Measurements from ENCODE around the gene PSMD13.
"Not testable (repeated sequence)": the region's sequence is repeated elsewhere in the genome, so short reads cannot be mapped to it uniquely, and the experiment has no call there.

PSMD13 gene

GRCh38 chr11:285894-286220, 49.1 kb downstream of the PSMD13 start:
- no peak for DNase-seq (ENCODE audit: low read depth in 4 of 4, low spot score in 1 of 4)

DNA sequence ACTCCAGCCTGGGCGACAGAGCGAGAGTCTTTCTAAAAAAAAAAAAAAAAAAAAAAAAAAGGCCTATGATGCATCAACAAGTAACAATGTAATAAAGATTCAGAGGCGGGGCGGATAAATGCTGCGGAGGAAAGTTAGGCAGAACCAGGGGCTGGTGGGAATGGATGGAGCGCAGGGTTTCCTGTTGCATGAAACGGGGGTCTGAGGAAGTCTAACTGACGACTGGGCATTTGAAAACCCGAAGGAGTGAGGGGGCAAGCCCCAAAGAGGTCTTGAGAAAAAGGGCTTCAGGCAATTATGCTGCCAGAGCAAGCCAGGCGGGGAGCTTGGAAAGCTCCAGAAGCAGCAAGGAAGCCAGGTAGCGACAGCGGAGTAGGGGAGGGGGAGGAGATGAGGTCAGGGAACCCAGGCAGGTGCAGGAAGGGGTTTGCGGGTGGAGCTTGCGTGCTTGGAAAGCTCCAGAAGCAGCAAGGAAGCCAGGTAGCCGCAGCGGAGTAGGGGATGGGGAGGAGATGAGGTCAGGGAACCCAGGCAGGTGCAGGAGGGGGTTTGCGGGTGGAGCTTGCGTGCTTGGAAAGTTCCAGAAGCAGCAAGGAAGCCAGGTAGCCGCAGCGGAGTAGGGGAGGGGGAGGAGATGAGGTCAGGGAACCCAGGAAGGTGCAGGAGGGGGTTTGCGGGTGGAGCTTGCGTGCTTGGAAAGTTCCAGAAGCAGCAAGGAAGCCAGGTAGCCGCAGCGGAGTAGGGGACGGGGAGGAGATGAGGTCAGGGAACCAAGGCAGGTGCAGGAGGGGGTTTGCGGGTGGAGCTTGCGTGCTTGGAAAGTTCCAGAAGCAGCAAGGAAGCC, 50.4 kb downstream of the PSMD13 start:
- DNase-seq (ENCODE audit: low read depth in 4 of 4, low spot score in 1 of 4): not testable (repeated sequence)

DNA sequence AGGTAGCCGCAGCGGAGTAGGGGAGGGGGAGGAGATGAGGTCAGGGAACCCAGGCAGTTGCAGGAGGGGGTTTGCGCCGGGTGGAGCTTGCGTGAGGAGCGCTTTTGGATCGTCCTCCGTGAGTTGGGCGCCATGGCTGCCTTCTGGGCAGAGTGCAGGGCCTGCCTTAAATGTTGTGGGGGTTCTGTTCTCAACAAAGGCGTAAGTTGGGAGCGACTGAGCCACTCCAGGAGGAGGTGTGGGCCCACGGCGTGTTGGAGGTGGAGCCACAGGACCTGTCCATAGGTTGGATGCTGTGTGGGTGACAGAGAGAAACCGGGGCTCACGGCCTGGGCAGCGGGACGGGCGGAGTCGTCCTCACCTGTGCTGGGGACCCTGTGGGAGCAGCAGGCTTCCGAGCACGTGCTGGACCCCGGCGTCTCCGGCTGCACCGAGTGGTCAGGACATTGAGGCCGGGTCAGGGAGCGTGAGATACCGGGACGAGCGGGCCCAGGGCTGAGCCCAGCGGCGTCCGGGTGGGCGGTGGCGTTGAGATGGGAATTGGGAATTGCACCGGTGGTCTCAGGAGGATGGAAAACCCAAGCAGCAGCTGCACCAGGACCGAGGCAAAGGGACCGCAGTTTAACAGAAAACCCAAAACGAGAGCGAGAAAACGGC, 51.2 kb downstream of the PSMD13 start:
- no peak for DNase-seq (ENCODE audit: low read depth in 4 of 4, low spot score in 1 of 4)

DNA sequence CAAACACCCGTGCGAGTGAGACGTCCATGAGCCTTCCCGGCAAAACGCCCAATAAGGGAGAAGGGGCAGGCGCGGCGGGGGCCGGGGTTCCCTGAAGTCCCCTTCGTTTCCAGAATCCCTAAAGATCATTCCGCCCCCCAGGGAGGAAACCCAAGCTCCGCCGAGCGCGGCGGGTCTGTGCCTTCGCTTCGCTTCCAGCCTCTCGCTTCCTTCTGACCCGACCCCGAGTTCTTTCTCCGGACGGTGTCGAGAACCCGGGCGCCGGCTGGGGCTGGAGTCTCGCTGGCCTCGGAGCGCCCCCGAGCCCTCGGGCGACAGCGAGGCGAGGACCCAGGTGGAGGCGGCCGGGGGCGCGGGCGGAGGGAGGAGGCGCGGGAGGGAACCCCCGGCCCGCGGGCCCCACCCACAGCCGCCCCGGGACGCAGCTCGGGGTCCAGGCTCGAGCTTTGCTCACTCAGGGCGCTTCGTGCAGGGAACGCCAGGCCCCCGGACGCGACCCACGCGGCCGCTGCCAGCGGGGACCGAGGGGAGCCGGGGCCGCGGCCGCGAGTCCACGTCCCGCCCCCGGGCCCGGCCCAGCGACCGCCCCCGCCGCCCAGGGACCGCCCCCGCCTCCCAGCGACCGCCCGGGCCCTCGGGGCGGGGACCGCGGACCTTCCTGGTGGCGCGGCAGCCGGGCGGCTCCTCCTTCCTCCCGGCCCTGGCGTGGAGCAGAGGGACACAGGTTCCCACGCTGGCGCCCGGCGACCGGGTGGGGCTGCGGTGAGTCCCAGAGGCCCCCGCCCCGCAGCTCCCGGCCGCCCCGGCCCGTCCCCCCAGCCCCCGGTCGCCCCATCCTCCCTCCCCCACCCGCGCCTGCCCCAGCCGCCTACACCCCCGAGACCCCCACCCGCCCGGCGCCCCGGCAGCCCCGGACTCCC, 52.0 kb downstream of the PSMD13 start, which contains the start of gene PGGHG:
Gene PGGHG, plus strand, starts transcription at position 649 of the 920 bp plus-strand sequence. CDS start 691 bp downstream, outside the sequence.
- no peak for DNase-seq (ENCODE audit: low read depth in 4 of 4, low spot score in 1 of 4)

DNA sequence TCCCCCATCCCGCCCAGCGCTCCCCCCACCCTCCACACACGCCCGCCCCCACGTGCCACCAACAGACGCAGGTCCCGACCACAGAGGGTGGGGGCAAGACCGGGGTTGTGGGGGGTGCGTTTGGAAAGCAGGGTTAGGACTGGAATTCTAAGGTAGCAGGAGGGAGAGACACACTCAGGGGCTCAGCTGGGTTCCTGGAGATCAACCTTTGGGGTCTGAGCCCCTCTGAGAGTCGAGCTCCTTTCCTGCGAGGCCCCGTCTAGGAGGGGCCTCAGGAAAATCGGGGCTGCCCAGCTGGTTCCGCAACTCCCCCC, 52.6 kb downstream of the PSMD13 start:
- DNase-seq (ENCODE audit: low read depth in 4 of 4, low spot score in 1 of 4): no peak

GRCh38 chr11:289712-290620, 53.2 kb downstream of the PSMD13 start:
- DNase-seq (ENCODE audit: low read depth in 4 of 4, low spot score in 1 of 4): no peak

DNA sequence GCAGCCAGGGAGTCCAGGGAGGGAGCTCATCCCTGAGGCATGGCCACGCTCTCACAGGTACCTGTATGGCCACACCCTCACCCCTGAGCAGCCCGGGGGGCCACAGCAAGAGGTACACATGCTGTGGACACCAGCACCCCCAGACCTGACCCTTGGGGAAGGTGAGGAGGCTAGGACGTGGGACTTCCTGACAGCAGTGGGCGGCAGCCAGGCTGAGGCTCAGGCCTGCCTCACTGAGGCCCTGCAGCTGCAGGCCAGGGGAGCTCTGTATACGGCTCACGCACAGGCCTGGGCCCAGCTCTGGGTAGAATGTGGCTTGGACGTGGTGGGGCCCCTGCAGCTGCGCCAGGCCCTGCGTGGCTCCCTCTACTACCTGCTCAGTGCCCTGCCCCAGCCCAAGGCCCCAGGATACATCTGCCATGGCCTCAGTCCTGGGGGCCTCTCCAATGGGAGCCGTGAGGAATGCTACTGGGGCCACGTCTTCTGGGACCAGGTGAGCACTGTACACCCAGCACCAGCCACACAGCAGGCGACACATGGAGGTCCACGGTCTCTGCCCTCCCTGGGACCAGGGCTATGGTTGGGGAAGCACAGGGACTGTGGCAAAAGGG, 54.0 kb downstream of the PSMD13 start:
- no peak for DNase-seq (ENCODE audit: low read depth in 4 of 4, low spot score in 1 of 4)

- DNase-seq (ENCODE audit: low read depth in 4 of 4, low spot score in 1 of 4): no peak
Observed at GRCh38 chr11:291281-292210, 54.8 kb downstream of the PSMD13 start.

DNA sequence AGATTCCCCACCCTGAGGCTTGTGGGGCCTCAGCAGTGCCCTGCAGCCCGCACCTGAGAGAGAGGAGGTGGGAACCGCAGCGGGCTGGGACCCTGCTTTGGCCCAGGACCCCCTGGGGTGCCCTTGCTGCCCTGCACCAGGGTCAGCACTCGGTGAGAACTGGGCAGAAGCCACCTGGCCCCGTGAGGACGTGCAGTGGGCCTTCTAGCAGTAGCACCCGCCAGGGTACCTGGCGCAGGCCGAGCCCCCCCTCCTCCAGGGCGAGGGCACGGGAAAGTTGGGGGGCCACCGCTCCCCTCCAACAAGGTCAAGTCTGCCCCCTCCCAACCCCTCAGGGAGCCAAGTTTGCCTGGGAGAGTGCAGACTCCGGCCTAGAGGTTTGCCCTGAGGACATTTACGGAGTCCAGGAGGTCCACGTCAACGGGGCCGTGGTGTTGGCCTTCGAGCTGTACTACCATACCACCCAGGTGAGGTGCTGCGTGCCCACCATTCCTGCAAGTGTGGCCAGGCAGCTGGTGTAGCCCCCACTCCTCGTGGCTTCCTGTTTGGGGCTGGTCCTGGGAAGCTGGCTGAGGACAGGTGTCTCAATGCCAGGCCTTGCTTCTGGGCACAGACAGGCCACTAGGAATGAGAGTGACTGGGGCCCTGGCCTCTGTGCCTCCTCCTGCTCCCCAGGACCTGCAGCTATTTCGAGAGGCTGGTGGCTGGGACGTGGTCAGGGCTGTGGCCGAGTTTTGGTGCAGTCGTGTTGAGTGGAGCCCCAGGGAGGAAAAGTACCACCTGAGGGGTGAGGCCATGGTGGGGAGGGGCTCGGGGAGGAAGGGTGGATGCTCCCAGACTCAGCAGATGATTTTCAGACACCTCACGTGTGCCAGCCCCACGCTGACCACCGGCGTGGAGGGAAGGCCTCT, 55.7 kb downstream of the PSMD13 start:
- DNase-seq (ENCODE audit: low read depth in 4 of 4, low spot score in 1 of 4): no peak

- DNase-seq (ENCODE audit: low read depth in 4 of 4, low spot score in 1 of 4): no peak
Observed at GRCh38 chr11:293271-293851, 56.6 kb downstream of the PSMD13 start.

DNA sequence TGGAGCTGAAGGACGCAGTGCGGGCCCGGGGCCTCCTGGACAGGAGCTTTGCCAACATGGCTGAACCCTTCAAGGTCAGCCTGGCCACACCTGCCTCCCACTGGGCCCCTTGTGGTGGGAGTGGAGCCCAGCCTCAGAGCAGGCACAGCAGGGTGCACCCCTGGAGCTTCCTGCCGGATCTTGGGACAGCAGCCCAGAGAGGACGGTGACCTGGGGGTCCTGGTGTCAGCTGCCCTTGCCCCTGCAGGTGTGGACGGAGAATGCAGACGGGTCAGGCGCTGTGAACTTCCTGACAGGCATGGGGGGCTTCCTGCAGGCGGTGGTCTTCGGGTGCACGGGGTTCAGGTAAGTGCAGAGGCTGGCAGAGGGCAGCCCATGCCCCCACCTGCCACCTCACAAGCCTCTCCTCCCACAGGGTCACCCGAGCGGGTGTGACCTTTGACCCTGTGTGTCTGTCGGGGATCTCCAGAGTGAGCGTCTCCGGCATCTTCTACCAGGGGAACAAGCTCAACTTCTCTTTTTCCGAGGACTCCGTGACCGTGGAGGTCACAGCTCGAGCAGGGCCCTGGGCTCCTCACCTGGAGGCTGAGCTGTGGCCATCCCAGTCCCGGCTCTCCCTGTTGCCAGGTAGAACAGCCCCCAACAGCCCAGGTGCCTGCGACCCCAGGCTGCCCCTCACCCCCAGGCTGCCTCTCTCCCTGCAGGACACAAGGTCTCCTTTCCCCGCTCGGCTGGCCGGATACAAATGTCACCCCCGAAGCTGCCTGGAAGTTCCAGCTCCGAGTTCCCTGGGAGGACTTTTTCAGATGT, 57.3 kb downstream of the PSMD13 start:
- DNase-seq (ENCODE audit: low read depth in 4 of 4, low spot score in 1 of 4): no peak

- DNase-seq (ENCODE audit: low read depth in 4 of 4, low spot score in 1 of 4): no peak
Observed at GRCh38 chr11:294780-295179, 58.0 kb downstream of the PSMD13 start.

GRCh38 chr11:295351-296170, 58.8 kb downstream of the PSMD13 start:
- DNase-seq (ENCODE audit: low read depth in 4 of 4, low spot score in 1 of 4): no peak

GRCh38 chr11:296171-297050, 59.6 kb downstream of the PSMD13 start:
- no peak for DNase-seq (ENCODE audit: low read depth in 4 of 4, low spot score in 1 of 4)

DNA sequence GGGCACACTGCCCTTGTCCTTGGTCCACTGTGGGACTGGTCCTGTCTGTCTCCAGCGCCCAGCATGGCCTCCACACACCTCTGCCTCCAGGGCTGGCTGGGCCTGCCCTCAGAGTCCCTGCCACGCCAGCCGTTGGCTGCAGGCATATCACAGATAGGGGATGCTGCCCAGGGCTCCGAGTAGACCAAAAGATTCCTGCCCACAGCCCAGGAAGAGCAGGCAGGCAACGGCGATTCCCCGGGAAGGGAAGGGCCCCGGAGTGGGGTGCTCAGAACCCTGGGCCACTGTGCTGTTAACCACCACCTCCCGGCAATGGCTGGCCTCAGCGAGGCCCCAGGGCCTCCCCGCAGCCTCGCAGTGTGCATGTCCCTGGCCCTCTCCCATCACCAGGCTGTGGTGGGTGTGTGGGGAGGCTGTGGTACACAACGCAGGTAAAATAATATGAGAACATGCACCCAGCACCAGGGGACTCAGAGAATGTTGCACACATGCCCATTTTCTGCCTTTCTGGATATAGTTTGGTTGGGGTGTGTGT, 60.3 kb downstream of the PSMD13 start:
- DNase-seq (ENCODE audit: low read depth in 4 of 4, low spot score in 1 of 4): no peak

All from stimulated activated CD4-positive, alpha-beta T cell treated with anti-CD3 and anti-CD28 coated beads, Interleukin-1b, Interleukin-23, amount 100 ng/mL, for 24 hours (primary cell).